Lower lobe of right lung (tissue), 2 donors: ENCODE measurements around the gene TSACC. TPM values are rescaled to one million over a fixed set of nuclear protein-coding genes. Genes with fewer than 3 reads are reported as not detected.
"Not testable (repeated sequence)": the region's sequence is repeated elsewhere in the genome, so short reads cannot be mapped to it uniquely, and the experiment has no call there.

Experiments
- ATAC-seq, 2 donors: fragments of 200-7000 bp; cut with Tn5 transposase; one replicate each; pipeline ENCODE4 v1.9.1; 2020 to 2022; ENCODE audit warnings: mild to moderate bottlenecking in 2 of 2, moderate library complexity in 2 of 2
- DNase-seq: peaks from one replicate; pipeline ENCODE4 v3.0.0-alpha.2; 2020
- H3K27ac ChIP-seq: fragments of 200-600 bp; one replicate; pipeline ENCODE4 v1.8.0; 2022
- H3K27me3 ChIP-seq: fragments of 200-600 bp; one replicate; pipeline ENCODE4 v1.8.0; 2022; ENCODE audit warnings: low read depth
- H3K36me3 ChIP-seq: fragments of 200-600 bp; one replicate; pipeline ENCODE4 v1.8.0; 2022; ENCODE audit warnings: mild to moderate bottlenecking
- H3K4me1 ChIP-seq: fragments of 200-600 bp; one replicate; pipeline ENCODE4 v1.8.0; 2022
- H3K4me3 ChIP-seq: fragments of 200-600 bp; one replicate; pipeline ENCODE4 v1.8.0; 2022; ENCODE audit warnings: mild to moderate bottlenecking
- H3K9me3 ChIP-seq: fragments of 200-600 bp; one replicate; pipeline ENCODE4 v1.8.0; 2022
- CTCF ChIP-seq: fragments of 200-600 bp; IDR thresholded peaks from one replicate; pipeline ENCODE4 v1.8.0; 2022; ENCODE audit warnings: antibody characterized with exemption, mild to moderate bottlenecking
- intact Hi-C: fragments of 100-400 bp; cut with DNase I; formaldehyde crosslinking; loops from one replicate; pipeline ENCODE4 v1.11.0; 2022
- total RNA-seq: library from RNA; stranded (reverse); fragmentation: NEBNext Ultra II Directional; extraction: Animal tissue kit (Norgen Biotek cat#: 25700); gene quantifications from one replicate; pipeline ENCODE4 v1.2.1, GENCODE V29; 2021
- donor health status: DM: no; HTN: yes; CAD: no; lungs with severe emphysema.

The TSACC gene
- total RNA-seq, 1 donor from 2014 or later: not detected

- DNase-seq (no peak), ATAC-seq (peak; percentile 13 to 19)
- Histone ChIP-seq H3K9me3 (no peaks in the 10 kb centered on the region), H3K4me3 (no peak overlapping the region), H3K27ac (no peak overlapping the region), H3K27me3 (no peaks in the 10 kb centered on the region), H3K36me3 (peaks cover 100% of the 10 kb centered on the region), H3K4me1 (no peaks in the 10 kb centered on the region)
- intact Hi-C loops: no loop called here
- TF ChIP-seq CTCF: no peak
Measured at GRCh38 chr1:156310962-156311361, 27.4 kb upstream of the TSACC start.

- no peak for ATAC-seq
- H3K9me3 ChIP-seq: no peaks in the 10 kb centered on the region
- no peaks in the 10 kb centered on the region for H3K4me1 ChIP-seq
- H3K4me3 ChIP-seq: no peak overlapping the region
- peaks cover 100% of the 10 kb centered on the region for H3K36me3 ChIP-seq
- H3K27ac ChIP-seq: no peak overlapping the region
- intact Hi-C loops: no loop called here
- TF ChIP-seq CTCF: no peak
- H3K27me3 ChIP-seq: no peaks in the 10 kb centered on the region
- no peak for DNase-seq
Measured at GRCh38 chr1:156316909-156317308, 21.4 kb upstream of the TSACC start.

DNA sequence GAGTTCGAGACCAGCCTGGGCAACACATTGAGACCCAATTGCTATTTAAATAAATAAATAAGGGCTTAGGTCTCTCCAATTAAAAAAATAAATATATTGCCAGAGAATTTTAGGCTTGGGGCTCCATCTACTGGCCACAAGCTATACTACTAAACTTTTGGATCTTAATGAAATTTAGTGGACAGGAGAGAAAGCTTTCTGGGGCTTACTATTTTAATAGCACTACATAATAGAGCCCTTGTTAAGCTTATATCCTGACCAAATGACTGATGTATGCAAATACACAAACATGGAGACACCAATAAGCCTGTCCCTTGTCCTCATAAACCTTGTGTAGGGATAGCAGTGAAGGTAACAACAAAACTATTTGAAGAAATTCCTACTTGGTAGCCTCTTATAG is 18.7 kb upstream of the TSACC start:
- H3K27ac ChIP-seq: no peak overlapping the region
- intact Hi-C loops: no loop called here
- TF ChIP-seq CTCF: peak; percentile 43
- no peaks in the 10 kb centered on the region for H3K27me3 ChIP-seq
- no peak for DNase-seq
- no peaks in the 10 kb centered on the region for H3K4me1 ChIP-seq
- H3K9me3 ChIP-seq: no peaks in the 10 kb centered on the region
- peaks cover 100% of the 10 kb centered on the region for H3K36me3 ChIP-seq
- no peak for ATAC-seq
- no peak overlapping the region for H3K4me3 ChIP-seq

GRCh38 chr1:156320560-156320959 is 17.8 kb upstream of the TSACC start:
- no peaks in the 10 kb centered on the region for H3K27me3 ChIP-seq
- TF ChIP-seq CTCF: no peak
- no peak overlapping the region for H3K4me3 ChIP-seq
- H3K36me3 ChIP-seq: peaks cover 100% of the 10 kb centered on the region
- H3K9me3 ChIP-seq: no peaks in the 10 kb centered on the region
- no peak for ATAC-seq
- DNase-seq: no peak
- no peak overlapping the region for H3K27ac ChIP-seq
- intact Hi-C loops: no loop called here
- H3K4me1 ChIP-seq: no peaks in the 10 kb centered on the region

- H3K27me3 ChIP-seq, H3K9me3 ChIP-seq, H3K4me3 ChIP-seq, H3K4me1 ChIP-seq, intact Hi-C loops, ATAC-seq, H3K27ac ChIP-seq, DNase-seq: not testable (repeated sequence)
- H3K36me3 ChIP-seq: peaks cover 84% of the 10 kb centered on the region
Measured at GRCh38 chr1:156323179-156323578, 15.1 kb upstream of the TSACC start.

DNA sequence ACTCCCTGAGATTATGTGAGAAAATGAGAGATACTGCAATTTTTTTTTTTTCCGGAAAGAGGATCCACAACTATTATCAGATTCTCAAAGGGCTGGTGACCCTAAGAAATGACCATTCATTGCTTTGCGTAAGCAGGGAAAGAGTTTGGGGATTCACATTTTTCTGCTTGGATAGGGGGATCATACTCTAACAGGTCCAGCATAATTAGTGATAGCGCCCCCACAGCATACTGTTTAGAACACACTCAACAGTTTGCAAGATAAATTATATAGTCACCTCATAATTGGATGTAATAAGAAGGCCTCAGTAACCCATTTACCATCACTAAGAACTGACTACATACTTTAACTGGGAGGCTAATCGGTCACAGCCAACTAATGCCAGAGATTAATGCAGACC is 2.1 kb upstream of the TSACC start:
- no peaks in the 10 kb centered on the region for H3K9me3 ChIP-seq
- ATAC-seq (no peak), DNase-seq (no peak)
- no peak overlapping the region for H3K27ac ChIP-seq
- H3K36me3 ChIP-seq: peaks cover 46% of the 10 kb centered on the region
- TF ChIP-seq CTCF: no peak
- H3K4me3 ChIP-seq: peak overlapping the region; percentile 70
- peaks cover 21% of the 10 kb centered on the region for H3K4me1 ChIP-seq
- no peaks in the 10 kb centered on the region for H3K27me3 ChIP-seq
- intact Hi-C loops: no loop called here
